ENCODE results near the gene LAMTOR2.

GRCh38 chr1:156020293-156021092, 34.1 kb upstream of the LAMTOR2 start, which contains the start of gene SSR2:
- no peak for TF ChIP-seq EP300 (IDR thresholded peaks at IDR 0.05)
- no peak for TF ChIP-seq CTCF (IDR thresholded peaks at IDR 0.05)
- TF ChIP-seq POLR2AphosphoS5 (IDR thresholded peaks at IDR 0.05) = peak; percentile 76
- TF ChIP-seq POLR2A (IDR thresholded peaks at IDR 0.05) = peak in 1 of 2 donors; percentile 39

All from gastroesophageal sphincter (tissue), 3 donors.